ENCODE data around the gene MYORG.

DNA sequence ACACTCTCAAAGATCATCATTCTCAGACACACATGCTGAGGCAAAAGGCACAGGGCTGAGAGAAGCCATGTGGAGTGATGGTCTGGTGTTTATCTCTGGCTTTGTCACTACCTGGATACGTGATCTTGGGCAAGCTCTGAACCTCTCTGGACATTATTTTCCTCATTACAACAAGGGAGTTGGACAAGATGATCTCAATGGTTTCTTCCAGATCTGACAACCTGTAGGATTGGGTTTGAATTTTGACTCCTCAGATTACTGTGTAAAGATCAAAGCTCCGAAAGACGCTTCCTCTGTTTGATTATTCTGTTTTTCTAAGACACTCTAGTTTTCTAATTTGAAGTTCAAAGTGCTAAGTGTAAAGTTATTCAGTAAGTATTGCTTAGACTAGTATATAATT lies 27.4 kb downstream of the MYORG start:
- TF ChIP-seq, protein P1, sequence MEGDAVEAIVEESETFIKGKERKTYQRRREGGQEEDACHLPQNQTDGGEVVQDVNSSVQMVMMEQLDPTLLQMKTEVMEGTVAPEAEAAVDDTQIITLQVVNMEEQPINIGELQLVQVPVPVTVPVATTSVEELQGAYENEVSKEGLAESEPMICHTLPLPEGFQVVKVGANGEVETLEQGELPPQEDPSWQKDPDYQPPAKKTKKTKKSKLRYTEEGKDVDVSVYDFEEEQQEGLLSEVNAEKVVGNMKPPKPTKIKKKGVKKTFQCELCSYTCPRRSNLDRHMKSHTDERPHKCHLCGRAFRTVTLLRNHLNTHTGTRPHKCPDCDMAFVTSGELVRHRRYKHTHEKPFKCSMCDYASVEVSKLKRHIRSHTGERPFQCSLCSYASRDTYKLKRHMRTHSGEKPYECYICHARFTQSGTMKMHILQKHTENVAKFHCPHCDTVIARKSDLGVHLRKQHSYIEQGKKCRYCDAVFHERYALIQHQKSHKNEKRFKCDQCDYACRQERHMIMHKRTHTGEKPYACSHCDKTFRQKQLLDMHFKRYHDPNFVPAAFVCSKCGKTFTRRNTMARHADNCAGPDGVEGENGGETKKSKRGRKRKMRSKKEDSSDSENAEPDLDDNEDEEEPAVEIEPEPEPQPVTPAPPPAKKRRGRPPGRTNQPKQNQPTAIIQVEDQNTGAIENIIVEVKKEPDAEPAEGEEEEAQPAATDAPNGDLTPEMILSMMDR (IDR thresholded peaks at IDR 0.05) = no peak
- TF ChIP-seq POLR2AphosphoS5 (IDR thresholded peaks at IDR 0.05) = no peak

Data from transverse colon (tissue), 4 donors.